ENCODE measurements around the gene ODAM. TPM values are rescaled to one million over a fixed set of nuclear protein-coding genes. Genes with fewer than 3 reads are reported as not detected.

Gene ODAM
- total RNA-seq (2022) (11.1 and 15.1 TPM in 2 replicates), Bru-seq, nascent RNA (percentile 49 among the genes with signal in this experiment), BruChase-seq, experiment 1, labeled RNA remaining after a 2-hour chase (percentile 44 among the genes with signal in this experiment), BruChase-seq, experiment 2, labeled RNA remaining after a 6-hour chase (percentile 59 among the genes with signal in this experiment)
- long read RNA-seq, partial matches to known transcripts: 5 of 9 reads
- long read RNA-seq, other reads (novel, unspliced or antisense): 4 of 9 reads

- Mint-ChIP-seq H3K9me3 (ENCODE audit: unreplicated experiment) (peaks cover 11% of the 10 kb centered on the region), H3K36me3 (ENCODE audit: insufficient read depth, unreplicated experiment) (no peaks in the 10 kb centered on the region), H3K4me1 (ENCODE audit: low read depth, unreplicated experiment) (peaks cover 12% of the 10 kb centered on the region), H3K27ac (ENCODE audit: unreplicated experiment) (no peak within 1 kb of the TSS), H3K4me3 (ENCODE audit: unreplicated experiment) (no peak within 1 kb of the TSS), H3K27me3 (ENCODE audit: insufficient read depth, unreplicated experiment) (no peaks in the 10 kb centered on the region)
- intact Hi-C loops (cut with micrococcal nuclease; ENCODE audit: unreplicated experiment): no loop called here
- Histone ChIP-seq H3K4me1 (peaks cover 24% of the 10 kb centered on the region), H3K27me3 (replicated peaks; ENCODE audit: control insufficient read depth, insufficient read depth, low read length) (no peaks in the 10 kb centered on the region), H3K36me3 (ENCODE audit: control insufficient read depth, insufficient read depth, low read length) (no peaks in the 10 kb centered on the region), H3K9me3 (no peaks in the 10 kb centered on the region), H3K4me3 (ENCODE audit: low read depth, low read length) (no peak within 1 kb of the TSS)
- no peak for DNase-seq
- no TSS peak for BruUV-seq (replicated peaks)
- CTCF ChIA-PET: no interaction called here
- TF ChIP-seq CTCF (IDR thresholded peaks at IDR 0.05; ENCODE audit: insufficient read depth in 1 of 2, low read depth in 1 of 2, low read length in 1 of 2, severe bottlenecking in 1 of 2, unreplicated experiment in 1 of 2): no peak
- POLR2A ChIA-PET: no interaction called here
Observed at GRCh38 chr4:70195425-70195824, at the start of gene ODAM. ODAM (plus strand) TSS chr4:70195725; CDS start chr4:70196544, 819 bp downstream.

- H3K9me3 ChIP-seq: no peaks in the 10 kb centered on the region
- H3K27me3 ChIP-seq (replicated peaks; ENCODE audit: control insufficient read depth, insufficient read depth, low read length): no peaks in the 10 kb centered on the region
- CTCF ChIA-PET: no interaction called here
- Mint-ChIP-seq H3K4me1 (ENCODE audit: low read depth, unreplicated experiment) (no peaks in the 10 kb centered on the region), H3K27ac (ENCODE audit: unreplicated experiment) (no peak overlapping the region), H3K4me3 (ENCODE audit: unreplicated experiment) (no peak overlapping the region), H3K9me3 (ENCODE audit: unreplicated experiment) (no peaks in the 10 kb centered on the region), H3K36me3 (ENCODE audit: insufficient read depth, unreplicated experiment) (no peaks in the 10 kb centered on the region), H3K27me3 (ENCODE audit: insufficient read depth, unreplicated experiment) (no peaks in the 10 kb centered on the region)
- TF ChIP-seq CTCF (IDR thresholded peaks at IDR 0.05; ENCODE audit: insufficient read depth in 1 of 2, low read depth in 1 of 2, low read length in 1 of 2, severe bottlenecking in 1 of 2, unreplicated experiment in 1 of 2): no peak
- H3K4me3 ChIP-seq (ENCODE audit: low read depth, low read length): no peak overlapping the region
- intact Hi-C loops (cut with micrococcal nuclease; ENCODE audit: unreplicated experiment): no loop called here
- POLR2A ChIA-PET: no interaction called here
- H3K4me1 ChIP-seq: no peaks in the 10 kb centered on the region
- no peak for DNase-seq
- BruUV-seq (replicated peaks): no TSS peak
- no peaks in the 10 kb centered on the region for H3K36me3 ChIP-seq (ENCODE audit: control insufficient read depth, insufficient read depth, low read length)
Observed at GRCh38 chr4:70151271-70151670, 44.3 kb upstream of the ODAM start.

GRCh38 chr4:70152088-70152487 lies 43.4 kb upstream of the ODAM start:
- no peak for DNase-seq
- no peak overlapping the region for H3K27ac Mint-ChIP-seq (ENCODE audit: unreplicated experiment)

More at GRCh38 chr4:70152088-70152487, 43.4 kb upstream of the ODAM start:
- Mint-ChIP-seq H3K4me3 (ENCODE audit: unreplicated experiment) (no peak overlapping the region), H3K4me1 (ENCODE audit: low read depth, unreplicated experiment) (no peaks in the 10 kb centered on the region), H3K27me3 (ENCODE audit: insufficient read depth, unreplicated experiment) (no peaks in the 10 kb centered on the region), H3K9me3 (ENCODE audit: unreplicated experiment) (no peaks in the 10 kb centered on the region), H3K36me3 (ENCODE audit: insufficient read depth, unreplicated experiment) (no peaks in the 10 kb centered on the region)
- H3K4me3 ChIP-seq (ENCODE audit: low read depth, low read length): no peak overlapping the region
- BruUV-seq (replicated peaks): no TSS peak
- no peaks in the 10 kb centered on the region for H3K27me3 ChIP-seq (replicated peaks; ENCODE audit: control insufficient read depth, insufficient read depth, low read length)
- no peaks in the 10 kb centered on the region for H3K9me3 ChIP-seq
- ChIA-PET POLR2A (no interaction called here), CTCF (no interaction called here)
- no peak for TF ChIP-seq CTCF (IDR thresholded peaks at IDR 0.05; ENCODE audit: insufficient read depth in 1 of 2, low read depth in 1 of 2, low read length in 1 of 2, severe bottlenecking in 1 of 2, unreplicated experiment in 1 of 2)
- H3K4me1 ChIP-seq: no peaks in the 10 kb centered on the region
- no peaks in the 10 kb centered on the region for H3K36me3 ChIP-seq (ENCODE audit: control insufficient read depth, insufficient read depth, low read length)
- intact Hi-C loops (cut with micrococcal nuclease; ENCODE audit: unreplicated experiment): no loop called here

All from Caco-2 (cell line).